ENCODE results near the gene TAAR8.
"Not testable (repeated sequence)": the region's sequence is repeated elsewhere in the genome, so short reads cannot be mapped to it uniquely, and the experiment has no call there.

Gene TAAR8

DNA sequence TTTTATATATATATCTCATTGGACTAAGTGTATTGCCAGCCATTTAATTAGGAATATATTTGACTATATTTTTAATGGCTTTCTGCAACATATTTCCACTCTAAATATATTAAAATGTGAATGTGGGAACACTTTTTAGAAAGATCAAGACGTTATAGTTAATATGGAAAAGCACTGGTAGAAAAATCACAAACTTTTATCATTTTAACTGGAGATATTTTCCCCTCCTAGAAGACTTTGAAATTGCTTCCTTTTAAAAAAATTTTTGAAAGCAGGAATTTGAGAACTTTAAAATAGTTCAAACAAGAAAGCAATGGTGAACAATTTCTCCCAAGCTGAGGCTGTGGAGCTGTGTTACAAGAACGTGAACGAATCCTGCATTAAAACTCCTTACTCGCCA, 14.5 kb upstream of the TAAR8 start, which contains the start of gene TAAR9:
Gene TAAR9, plus strand, starts transcription at position 301 of the 400 bp plus-strand sequence. Its CDS starts 13 bp downstream, at position 314.
- TF ChIP-seq, protein P1, sequence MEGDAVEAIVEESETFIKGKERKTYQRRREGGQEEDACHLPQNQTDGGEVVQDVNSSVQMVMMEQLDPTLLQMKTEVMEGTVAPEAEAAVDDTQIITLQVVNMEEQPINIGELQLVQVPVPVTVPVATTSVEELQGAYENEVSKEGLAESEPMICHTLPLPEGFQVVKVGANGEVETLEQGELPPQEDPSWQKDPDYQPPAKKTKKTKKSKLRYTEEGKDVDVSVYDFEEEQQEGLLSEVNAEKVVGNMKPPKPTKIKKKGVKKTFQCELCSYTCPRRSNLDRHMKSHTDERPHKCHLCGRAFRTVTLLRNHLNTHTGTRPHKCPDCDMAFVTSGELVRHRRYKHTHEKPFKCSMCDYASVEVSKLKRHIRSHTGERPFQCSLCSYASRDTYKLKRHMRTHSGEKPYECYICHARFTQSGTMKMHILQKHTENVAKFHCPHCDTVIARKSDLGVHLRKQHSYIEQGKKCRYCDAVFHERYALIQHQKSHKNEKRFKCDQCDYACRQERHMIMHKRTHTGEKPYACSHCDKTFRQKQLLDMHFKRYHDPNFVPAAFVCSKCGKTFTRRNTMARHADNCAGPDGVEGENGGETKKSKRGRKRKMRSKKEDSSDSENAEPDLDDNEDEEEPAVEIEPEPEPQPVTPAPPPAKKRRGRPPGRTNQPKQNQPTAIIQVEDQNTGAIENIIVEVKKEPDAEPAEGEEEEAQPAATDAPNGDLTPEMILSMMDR (IDR thresholded peaks at IDR 0.05; ENCODE audit: low read depth, low read length) = no peak

DNA sequence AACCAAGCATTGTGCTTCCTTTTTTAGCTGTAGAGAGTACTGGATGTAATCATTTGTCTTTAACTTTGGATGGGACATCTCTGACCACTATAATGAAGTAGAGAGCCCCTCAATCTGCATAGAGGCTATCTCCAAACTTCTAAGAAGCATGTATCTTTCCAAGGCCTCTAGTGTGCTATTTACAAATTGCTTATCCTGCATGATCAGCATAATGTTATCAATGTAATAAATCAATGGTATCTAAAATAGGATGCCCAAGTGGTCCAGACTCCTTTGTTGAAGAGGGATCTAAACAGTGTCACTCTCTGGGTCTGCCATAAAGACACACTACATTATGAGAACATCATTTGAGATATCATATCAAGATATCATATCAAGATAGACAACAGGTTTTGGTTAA, 7.6 kb upstream of the TAAR8 start:
- H3K4me3 ChIP-seq (replicated peaks in 1 of 2; ENCODE audit: low read depth in 2 of 2, low read length in 2 of 2) = no peak overlapping the region
- no peak for DNase-seq (ENCODE audit: low read depth in 2 of 2)
- TF ChIP-seq, protein P1 (IDR thresholded peaks at IDR 0.05; ENCODE audit: low read depth, low read length) = no peak

More for the DNA sequence above, 14.5 kb upstream of the TAAR8 start, which contains the start of gene TAAR9:
- no peak for DNase-seq (ENCODE audit: low read depth in 2 of 2)
- H3K4me3 ChIP-seq (replicated peaks in 1 of 2; ENCODE audit: low read depth in 2 of 2, low read length in 2 of 2) = no peak within 1 kb of the TSS

DNA sequence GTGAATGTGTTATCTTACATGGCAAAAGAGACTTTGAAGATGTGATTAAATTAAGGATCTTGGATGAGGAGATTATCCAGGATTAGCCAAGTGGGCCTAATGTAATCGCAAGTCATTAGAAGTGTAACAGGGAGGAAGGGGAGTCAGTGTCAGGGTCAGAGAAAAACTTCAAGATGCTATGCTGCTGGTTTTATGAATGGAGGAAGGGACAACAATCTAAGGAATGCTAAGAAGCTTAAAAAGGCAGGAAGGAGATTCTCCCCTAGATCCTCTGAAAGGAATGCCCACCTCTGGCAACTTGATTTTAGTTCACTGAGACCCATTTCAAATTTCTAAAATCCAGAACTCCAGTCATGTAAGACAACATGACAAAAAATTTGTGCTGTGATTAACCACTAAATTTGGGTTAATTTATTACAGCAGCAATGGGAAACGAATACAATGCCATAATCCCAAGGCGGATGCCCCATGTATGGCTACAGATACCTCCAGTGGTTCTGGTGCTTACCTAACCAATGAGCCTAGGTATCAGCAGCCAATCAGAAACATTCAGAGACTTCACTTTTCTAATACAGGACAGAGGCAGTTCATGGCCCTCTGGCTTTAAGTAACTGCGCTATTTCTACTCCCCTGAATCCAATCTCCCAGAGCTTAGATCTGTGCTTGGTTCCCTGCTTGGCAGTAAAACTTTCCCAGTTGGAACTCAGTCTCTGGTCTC, 3.6 kb upstream of the TAAR8 start:
- TF ChIP-seq, protein P1 (IDR thresholded peaks at IDR 0.05; ENCODE audit: low read depth, low read length) = no peak
- H3K4me3 ChIP-seq (replicated peaks in 1 of 2; ENCODE audit: low read depth in 2 of 2, low read length in 2 of 2) = no peak overlapping the region
- DNase-seq (ENCODE audit: low read depth in 2 of 2) = no peak

DNA sequence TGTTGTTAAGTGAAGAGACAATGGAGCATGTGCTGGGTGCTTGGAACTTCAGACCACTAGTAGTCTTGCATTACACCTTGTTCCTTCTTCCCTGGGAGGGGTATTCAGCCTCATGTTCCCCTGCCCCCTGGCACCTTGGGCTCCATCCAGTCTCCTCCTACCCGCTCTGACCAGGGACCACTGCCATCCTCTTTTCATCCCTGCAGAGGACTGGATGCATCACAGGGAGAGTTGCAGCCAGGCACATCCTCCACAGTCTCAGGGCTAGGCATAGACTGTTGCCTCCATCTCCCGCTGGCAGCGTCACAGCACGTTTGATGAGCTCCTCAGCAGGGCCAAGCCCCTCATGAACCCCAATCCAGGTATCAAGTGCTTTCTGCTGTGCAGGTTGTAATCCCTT, 1.3 kb upstream of the TAAR8 start:
- TF ChIP-seq, protein P1 (IDR thresholded peaks at IDR 0.05; ENCODE audit: low read depth, low read length) = no peak
- no peak overlapping the region for H3K4me3 ChIP-seq (replicated peaks in 1 of 2; ENCODE audit: low read depth in 2 of 2, low read length in 2 of 2)
- no peak for DNase-seq (ENCODE audit: low read depth in 2 of 2)

DNA sequence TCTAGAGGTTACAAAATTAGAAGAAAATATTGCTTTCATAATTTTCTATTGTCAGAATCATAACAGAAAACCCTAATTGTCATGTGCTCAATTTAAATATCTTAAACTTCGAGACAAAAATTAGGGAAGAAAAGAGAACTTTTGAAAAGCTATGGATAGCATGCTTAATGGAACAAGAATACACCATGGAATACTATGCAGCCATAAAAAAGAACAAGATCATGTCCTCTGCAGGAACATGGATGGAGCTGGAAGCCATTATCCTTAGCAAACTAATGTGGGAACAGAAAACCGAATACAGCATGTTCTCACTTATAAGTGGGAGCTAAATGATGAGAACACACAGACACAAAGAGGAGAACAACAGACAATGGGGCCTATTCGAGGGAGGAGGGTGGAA, 7.6 kb downstream of the TAAR8 start:
- DNase-seq (ENCODE audit: low read depth in 2 of 2); H3K4me3 ChIP-seq (replicated peaks in 1 of 2; ENCODE audit: low read depth in 2 of 2, low read length in 2 of 2): not testable (repeated sequence)

DNA sequence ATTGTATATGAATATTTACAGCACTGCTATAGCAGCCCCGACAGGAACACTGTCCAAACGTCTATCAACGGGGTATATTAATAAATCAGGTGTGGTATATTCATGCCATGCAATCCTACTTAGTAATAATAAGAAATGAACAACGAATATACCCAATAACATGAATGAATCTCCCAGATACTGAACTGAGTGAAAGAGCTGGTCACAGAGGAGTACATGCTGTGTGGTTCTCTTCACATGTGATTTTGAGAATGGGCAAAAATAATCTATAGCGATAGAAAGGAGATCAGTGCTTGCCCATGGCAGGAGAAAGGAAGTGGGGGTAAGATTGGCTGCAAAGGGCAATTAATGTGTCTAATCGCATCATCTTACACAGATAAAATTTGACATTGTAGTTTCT, 13.9 kb downstream of the TAAR8 start:
- TF ChIP-seq, protein P1 (IDR thresholded peaks at IDR 0.05; ENCODE audit: low read depth, low read length) = no peak
- DNase-seq (ENCODE audit: low read depth in 2 of 2) = no peak
- H3K4me3 ChIP-seq (replicated peaks in 1 of 2; ENCODE audit: low read depth in 2 of 2, low read length in 2 of 2) = no peak overlapping the region

DNA sequence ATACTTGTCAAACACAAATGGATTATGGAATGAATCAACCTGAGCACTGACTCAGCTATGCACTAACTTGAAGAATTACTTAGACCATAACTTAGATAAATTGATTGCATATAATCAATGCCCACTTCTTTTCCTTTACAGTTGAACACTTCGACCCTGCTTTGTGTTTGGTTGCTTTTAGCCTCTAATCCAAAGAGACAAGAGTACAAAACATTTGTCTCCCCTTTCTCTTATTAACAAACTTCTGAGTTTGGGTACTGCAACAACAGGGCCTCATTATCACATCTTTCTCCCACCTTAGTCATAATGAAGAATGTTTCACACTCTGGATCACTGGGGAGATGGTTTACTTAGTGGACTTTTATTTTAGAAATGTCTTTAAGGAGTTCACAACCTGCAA, 15.1 kb downstream of the TAAR8 start:
- DNase-seq (ENCODE audit: low read depth in 2 of 2) = no peak
- TF ChIP-seq, protein P1 (IDR thresholded peaks at IDR 0.05; ENCODE audit: low read depth, low read length) = no peak
- H3K4me3 ChIP-seq (replicated peaks in 1 of 2; ENCODE audit: low read depth in 2 of 2, low read length in 2 of 2) = no peak overlapping the region
